ENCODE results near the gene SP1. TPM values are rescaled to one million over a fixed set of nuclear protein-coding genes. Genes with fewer than 3 reads are reported as not detected.
"Not testable (repeated sequence)": the region's sequence is repeated elsewhere in the genome, so short reads cannot be mapped to it uniquely, and the experiment has no call there.

SP1 gene
- total RNA-seq, 1 donor from 2014 or later: 112 TPM

GRCh38 chr12:53427905-53428594 lies 48.1 kb downstream of the SP1 start:
- no peak overlapping the region for H3K4me3 Mint-ChIP-seq
- DNase-seq (ENCODE audit: low spot score in 2 of 2, unreplicated experiment in 2 of 2): no peak

GRCh38 chr12:53428741-53429140 lies 48.8 kb downstream of the SP1 start:
- no peak for DNase-seq (ENCODE audit: low spot score in 2 of 2, unreplicated experiment in 2 of 2)
- Mint-ChIP-seq H3K27me3 (ENCODE audit: low read depth) (no peaks in the 10 kb centered on the region), H3K4me3 (no peak overlapping the region), H3K9me3 (no peaks in the 10 kb centered on the region), H3K36me3 (no peaks in the 10 kb centered on the region), H3K27ac (no peak overlapping the region), H3K4me1 (peaks cover 25% of the 10 kb centered on the region)
- no peak for TF ChIP-seq CTCF (IDR thresholded peaks at IDR 0.05; ENCODE audit: unreplicated experiment)

More at GRCh38 chr12:53427905-53428594, 48.1 kb downstream of the SP1 start:
- no peak for TF ChIP-seq CTCF (IDR thresholded peaks at IDR 0.05; ENCODE audit: unreplicated experiment)
- Mint-ChIP-seq H3K27ac (no peak overlapping the region), H3K4me1 (peaks cover 26% of the 10 kb centered on the region), H3K36me3 (no peaks in the 10 kb centered on the region), H3K9me3 (no peaks in the 10 kb centered on the region), H3K27me3 (ENCODE audit: low read depth) (no peaks in the 10 kb centered on the region)

GRCh38 chr12:53430116-53430515 lies 50.1 kb downstream of the SP1 start:
- no peak overlapping the region for H3K27ac Mint-ChIP-seq

GRCh38 chr12:53431187-53431586 lies 51.2 kb downstream of the SP1 start:
- Mint-ChIP-seq H3K27me3 (ENCODE audit: low read depth) (no peaks in the 10 kb centered on the region), H3K36me3 (no peaks in the 10 kb centered on the region), H3K9me3 (no peaks in the 10 kb centered on the region), H3K4me1 (peaks cover 3% of the 10 kb centered on the region), H3K27ac (no peak overlapping the region), H3K4me3 (no peak overlapping the region)
- no peak for TF ChIP-seq CTCF (IDR thresholded peaks at IDR 0.05; ENCODE audit: unreplicated experiment)
- DNase-seq (ENCODE audit: low spot score in 2 of 2, unreplicated experiment in 2 of 2): no peak

More at GRCh38 chr12:53430116-53430515, 50.1 kb downstream of the SP1 start:
- H3K4me3 Mint-ChIP-seq: no peak overlapping the region
- H3K27me3 Mint-ChIP-seq (ENCODE audit: low read depth): no peaks in the 10 kb centered on the region
- peaks cover 11% of the 10 kb centered on the region for H3K4me1 Mint-ChIP-seq
- H3K36me3 Mint-ChIP-seq: no peaks in the 10 kb centered on the region
- no peak for DNase-seq (ENCODE audit: low spot score in 2 of 2, unreplicated experiment in 2 of 2)
- no peaks in the 10 kb centered on the region for H3K9me3 Mint-ChIP-seq
- TF ChIP-seq CTCF (IDR thresholded peaks at IDR 0.05; ENCODE audit: unreplicated experiment): no peak

- H3K9me3 Mint-ChIP-seq; DNase-seq (ENCODE audit: low spot score in 2 of 2, unreplicated experiment in 2 of 2); H3K27me3 Mint-ChIP-seq (ENCODE audit: low read depth); H3K4me3 Mint-ChIP-seq; H3K4me1 Mint-ChIP-seq; H3K27ac Mint-ChIP-seq; H3K36me3 Mint-ChIP-seq: not testable (repeated sequence)
Observed at GRCh38 chr12:53435326-53435725, 55.4 kb downstream of the SP1 start.

GRCh38 chr12:53439582-53439981 lies 59.6 kb downstream of the SP1 start:
- not testable (repeated sequence) for H3K27ac Mint-ChIP-seq; H3K36me3 Mint-ChIP-seq; DNase-seq (ENCODE audit: low spot score in 2 of 2, unreplicated experiment in 2 of 2); H3K27me3 Mint-ChIP-seq (ENCODE audit: low read depth); H3K4me3 Mint-ChIP-seq; H3K9me3 Mint-ChIP-seq
- H3K4me1 Mint-ChIP-seq: peaks cover 25% of the 10 kb centered on the region
